ENCODE results near the gene LRRC4C.
"Not testable (repeated sequence)": the region's sequence is repeated elsewhere in the genome, so short reads cannot be mapped to it uniquely, and the experiment has no call there.

LRRC4C gene

GRCh38 chr11:40867991-40868632, 591.3 kb downstream of the LRRC4C start:
- no peak for DNase-seq (ENCODE audit: extremely low read depth, insufficient read length)
- Histone ChIP-seq H3K36me3 (ENCODE audit: control insufficient read depth, insufficient read depth, low read length) (no peaks in the 10 kb centered on the region), H3K4me3 (replicated peaks; ENCODE audit: low read depth, low read length) (no peak overlapping the region), H3K27me3 (replicated peaks; ENCODE audit: control insufficient read depth, insufficient read depth, low read length) (no peaks in the 10 kb centered on the region)
- TF ChIP-seq CTCF (IDR thresholded peaks at IDR 0.05; ENCODE audit: insufficient read depth, low read length, poor library complexity, severe bottlenecking): no peak

- H3K27me3 ChIP-seq (replicated peaks; ENCODE audit: control insufficient read depth, insufficient read depth, low read length); H3K36me3 ChIP-seq (ENCODE audit: control insufficient read depth, insufficient read depth, low read length); DNase-seq (ENCODE audit: extremely low read depth, insufficient read length); H3K4me3 ChIP-seq (replicated peaks; ENCODE audit: low read depth, low read length): not testable (repeated sequence)
Measured at GRCh38 chr11:40857754-40858153, 601.7 kb downstream of the LRRC4C start.

GRCh38 chr11:40842750-40843339, 616.6 kb downstream of the LRRC4C start:
- Histone ChIP-seq H3K27me3 (replicated peaks; ENCODE audit: control insufficient read depth, insufficient read depth, low read length) (no peaks in the 10 kb centered on the region), H3K36me3 (ENCODE audit: control insufficient read depth, insufficient read depth, low read length) (no peaks in the 10 kb centered on the region), H3K4me3 (replicated peaks; ENCODE audit: low read depth, low read length) (no peak overlapping the region)
- no peak for DNase-seq (ENCODE audit: extremely low read depth, insufficient read length)
- TF ChIP-seq CTCF (IDR thresholded peaks at IDR 0.05; ENCODE audit: insufficient read depth, low read length, poor library complexity, severe bottlenecking): no peak

GRCh38 chr11:40841231-40841630, 618.2 kb downstream of the LRRC4C start:
- H3K27me3 ChIP-seq (replicated peaks; ENCODE audit: control insufficient read depth, insufficient read depth, low read length): no peaks in the 10 kb centered on the region
- DNase-seq (ENCODE audit: extremely low read depth, insufficient read length): no peak
- no peaks in the 10 kb centered on the region for H3K36me3 ChIP-seq (ENCODE audit: control insufficient read depth, insufficient read depth, low read length)
- no peak overlapping the region for H3K4me3 ChIP-seq (replicated peaks; ENCODE audit: low read depth, low read length)
- no peak for TF ChIP-seq CTCF (IDR thresholded peaks at IDR 0.05; ENCODE audit: insufficient read depth, low read length, poor library complexity, severe bottlenecking)

GRCh38 chr11:40838181-40838683, 621.2 kb downstream of the LRRC4C start:
- DNase-seq (ENCODE audit: extremely low read depth, insufficient read length): no peak
- no peaks in the 10 kb centered on the region for H3K36me3 ChIP-seq (ENCODE audit: control insufficient read depth, insufficient read depth, low read length)
- H3K27me3 ChIP-seq (replicated peaks; ENCODE audit: control insufficient read depth, insufficient read depth, low read length): no peaks in the 10 kb centered on the region
- TF ChIP-seq CTCF (IDR thresholded peaks at IDR 0.05; ENCODE audit: insufficient read depth, low read length, poor library complexity, severe bottlenecking): no peak
- no peak overlapping the region for H3K4me3 ChIP-seq (replicated peaks; ENCODE audit: low read depth, low read length)

- no peak overlapping the region for H3K4me3 ChIP-seq (replicated peaks; ENCODE audit: low read depth, low read length)
- TF ChIP-seq CTCF (IDR thresholded peaks at IDR 0.05; ENCODE audit: insufficient read depth, low read length, poor library complexity, severe bottlenecking): no peak
- H3K36me3 ChIP-seq (ENCODE audit: control insufficient read depth, insufficient read depth, low read length): no peaks in the 10 kb centered on the region
- no peak for DNase-seq (ENCODE audit: extremely low read depth, insufficient read length)
- no peaks in the 10 kb centered on the region for H3K27me3 ChIP-seq (replicated peaks; ENCODE audit: control insufficient read depth, insufficient read depth, low read length)
Measured at GRCh38 chr11:40827116-40827515, 632.3 kb downstream of the LRRC4C start.
